ENCODE measurements around the gene SLC26A1. TPM values are rescaled to one million over a fixed set of nuclear protein-coding genes. Genes with fewer than 3 reads are reported as not detected.
"Not testable (repeated sequence)": the region's sequence is repeated elsewhere in the genome, so short reads cannot be mapped to it uniquely, and the experiment has no call there.

SLC26A1 gene
- total and polyA plus RNA-seq, 2 experiments from 2014 or later = 0.22 to 1.8 TPM

- in situ Hi-C loops (cut with MboI) = no loop called here
- H3K9me2 ChIP-seq (ENCODE audit: insufficient read depth) = no peaks in the 10 kb centered on the region
- peaks cover 38% of the 10 kb centered on the region for H3K27me3 ChIP-seq (replicated peaks; ENCODE audit: insufficient read depth)
- H3K9ac ChIP-seq = no peak overlapping the region
- no peak overlapping the region for H3K4me3 ChIP-seq
- no peaks in the 10 kb centered on the region for H3K79me2 ChIP-seq (ENCODE audit: insufficient read depth)
- H3K9me3 ChIP-seq (ENCODE audit: low read depth) = no peaks in the 10 kb centered on the region
- no peak overlapping the region for H2AFZ ChIP-seq
- no peak overlapping the region for H3K27ac ChIP-seq
- DNase-seq = no peak
- no peaks in the 10 kb centered on the region for H4K20me1 ChIP-seq (ENCODE audit: insufficient read depth)
- no peak for TF ChIP-seq EZH2 (IDR thresholded peaks at IDR 0.05; ENCODE audit: insufficient read depth, poor library complexity, severe bottlenecking)
- no peak for TF ChIP-seq EZH2phosphoT487 (IDR thresholded peaks at IDR 0.05; ENCODE audit: insufficient read depth, low read depth)
- H3K36me3 ChIP-seq (ENCODE audit: low read depth) = no peaks in the 10 kb centered on the region
- no peaks in the 10 kb centered on the region for H3F3A ChIP-seq (ENCODE audit: insufficient read depth)
- H3K4me1 ChIP-seq (ENCODE audit: insufficient read depth) = no peaks in the 10 kb centered on the region
- no peak overlapping the region for H3K4me2 ChIP-seq (ENCODE audit: unreplicated experiment)
- WGBS, 2 experiments (ENCODE audit: low coverage in 1 of 2, low lambda C conversion rate in 2 of 2, missing lambda C conversion rate in 2 of 2) = 81 to 84% methylated on average over 13 to 15 of the region's 15 CpGs
Observed at GRCh38 chr4:1000686-1001260, 7.6 kb upstream of the SLC26A1 start.

- Histone ChIP-seq H4K20me1 (ENCODE audit: insufficient read depth) (no peaks in the 10 kb centered on the region), H3K4me1 (ENCODE audit: insufficient read depth) (no peaks in the 10 kb centered on the region), H3F3A (ENCODE audit: insufficient read depth) (no peaks in the 10 kb centered on the region), H3K4me3 (no peak overlapping the region), H3K27me3 (replicated peaks; ENCODE audit: insufficient read depth) (peaks cover 38% of the 10 kb centered on the region), H3K79me2 (ENCODE audit: insufficient read depth) (no peaks in the 10 kb centered on the region), H3K9ac (no peak overlapping the region), H3K9me3 (ENCODE audit: low read depth) (no peaks in the 10 kb centered on the region), H2AFZ (no peak overlapping the region), H3K27ac (no peak overlapping the region), H3K4me2 (ENCODE audit: unreplicated experiment) (no peak overlapping the region), H3K36me3 (ENCODE audit: low read depth) (no peaks in the 10 kb centered on the region), H3K9me2 (ENCODE audit: insufficient read depth) (no peaks in the 10 kb centered on the region)
- WGBS, 2 experiments (ENCODE audit: low coverage in 1 of 2, low lambda C conversion rate in 2 of 2, missing lambda C conversion rate in 2 of 2) = 40 to 59% methylated on average over 11 to 18 of the region's 18 CpGs
- in situ Hi-C loops (cut with MboI) = no loop called here
- TF ChIP-seq EZH2 (IDR thresholded peaks at IDR 0.05; ENCODE audit: insufficient read depth, poor library complexity, severe bottlenecking) (no peak), EZH2phosphoT487 (IDR thresholded peaks at IDR 0.05; ENCODE audit: insufficient read depth, low read depth) (no peak)
- no peak for DNase-seq
Observed at GRCh38 chr4:999882-1000425, 6.8 kb upstream of the SLC26A1 start.

GRCh38 chr4:999240-999863, 6.1 kb upstream of the SLC26A1 start:
- H2AFZ ChIP-seq; H3K4me2 ChIP-seq (ENCODE audit: unreplicated experiment); H3K4me3 ChIP-seq; H3K9ac ChIP-seq; H3K9me2 ChIP-seq (ENCODE audit: insufficient read depth); H4K20me1 ChIP-seq (ENCODE audit: insufficient read depth); H3K27ac ChIP-seq; H3K4me1 ChIP-seq (ENCODE audit: insufficient read depth); H3K36me3 ChIP-seq (ENCODE audit: low read depth); in situ Hi-C loops (cut with MboI); H3K79me2 ChIP-seq (ENCODE audit: insufficient read depth); H3K9me3 ChIP-seq (ENCODE audit: low read depth); H3F3A ChIP-seq (ENCODE audit: insufficient read depth): not testable (repeated sequence)
- DNase-seq = peak; percentile 28
- 27 to 31% methylated on average over 13 to 19 of the region's 21 CpGs for WGBS, 2 experiments (ENCODE audit: low coverage in 1 of 2, low lambda C conversion rate in 2 of 2, missing lambda C conversion rate in 2 of 2)
- H3K27me3 ChIP-seq (replicated peaks; ENCODE audit: insufficient read depth) = peaks cover 38% of the 10 kb centered on the region

- DNase-seq = no peak
- in situ Hi-C loops (cut with MboI) = no loop called here
- Histone ChIP-seq H3K9ac (no peak overlapping the region), H3K36me3 (ENCODE audit: low read depth) (no peaks in the 10 kb centered on the region), H3K27me3 (replicated peaks; ENCODE audit: insufficient read depth) (peaks cover 33% of the 10 kb centered on the region), H3K4me2 (ENCODE audit: unreplicated experiment) (no peak overlapping the region), H3K9me3 (ENCODE audit: low read depth) (no peaks in the 10 kb centered on the region), H3K4me3 (no peak overlapping the region), H3F3A (ENCODE audit: insufficient read depth) (no peaks in the 10 kb centered on the region), H4K20me1 (ENCODE audit: insufficient read depth) (no peaks in the 10 kb centered on the region), H3K27ac (no peak overlapping the region), H3K9me2 (ENCODE audit: insufficient read depth) (no peaks in the 10 kb centered on the region), H2AFZ (no peak overlapping the region), H3K4me1 (ENCODE audit: insufficient read depth) (no peaks in the 10 kb centered on the region), H3K79me2 (ENCODE audit: insufficient read depth) (no peaks in the 10 kb centered on the region)
- TF ChIP-seq EZH2 (IDR thresholded peaks at IDR 0.05; ENCODE audit: insufficient read depth, poor library complexity, severe bottlenecking) = no peak
- no peak for TF ChIP-seq EZH2phosphoT487 (IDR thresholded peaks at IDR 0.05; ENCODE audit: insufficient read depth, low read depth)
- WGBS, 2 experiments (ENCODE audit: low coverage in 1 of 2, low lambda C conversion rate in 2 of 2, missing lambda C conversion rate in 2 of 2) = 37 to 38% methylated on average over 8 to 12 of the region's 12 CpGs
Observed at GRCh38 chr4:998096-998691, 5.0 kb upstream of the SLC26A1 start.
